ENCODE results near the gene PLXNA2.

DNA sequence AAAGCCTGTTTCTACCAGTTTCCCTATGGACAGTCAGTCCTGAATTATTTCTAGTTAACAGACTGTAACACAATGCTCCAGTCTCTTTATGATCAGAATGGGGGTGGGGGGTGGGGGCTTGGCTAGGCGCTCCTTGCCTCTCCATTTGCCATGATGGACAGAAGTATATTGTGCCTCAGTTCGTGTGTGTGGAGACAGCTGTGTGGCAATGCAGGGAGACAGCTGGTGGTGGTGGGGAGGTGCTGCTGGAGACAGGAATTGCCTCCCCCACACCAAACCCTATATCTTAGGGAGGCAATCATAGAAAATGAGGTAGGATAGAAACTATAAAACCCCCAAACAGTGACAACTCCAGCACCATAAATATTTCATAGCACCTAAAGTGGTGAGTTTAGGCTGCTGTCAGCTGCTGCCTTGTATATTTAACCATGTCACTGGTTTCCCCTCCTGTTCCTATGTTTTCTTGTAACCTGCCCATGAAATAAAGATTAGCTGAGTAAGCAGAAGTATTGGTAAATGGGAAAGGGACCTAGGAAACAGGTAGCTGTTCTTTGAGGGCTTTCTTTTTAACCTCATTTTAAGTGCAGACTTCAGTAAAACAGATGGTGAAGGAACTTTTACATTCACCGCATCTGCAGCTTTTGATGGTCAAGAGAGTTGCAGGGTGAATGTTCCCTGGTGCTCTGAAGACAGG lies 3.4 kb downstream of the PLXNA2 start:
- TF ChIP-seq, protein P1, sequence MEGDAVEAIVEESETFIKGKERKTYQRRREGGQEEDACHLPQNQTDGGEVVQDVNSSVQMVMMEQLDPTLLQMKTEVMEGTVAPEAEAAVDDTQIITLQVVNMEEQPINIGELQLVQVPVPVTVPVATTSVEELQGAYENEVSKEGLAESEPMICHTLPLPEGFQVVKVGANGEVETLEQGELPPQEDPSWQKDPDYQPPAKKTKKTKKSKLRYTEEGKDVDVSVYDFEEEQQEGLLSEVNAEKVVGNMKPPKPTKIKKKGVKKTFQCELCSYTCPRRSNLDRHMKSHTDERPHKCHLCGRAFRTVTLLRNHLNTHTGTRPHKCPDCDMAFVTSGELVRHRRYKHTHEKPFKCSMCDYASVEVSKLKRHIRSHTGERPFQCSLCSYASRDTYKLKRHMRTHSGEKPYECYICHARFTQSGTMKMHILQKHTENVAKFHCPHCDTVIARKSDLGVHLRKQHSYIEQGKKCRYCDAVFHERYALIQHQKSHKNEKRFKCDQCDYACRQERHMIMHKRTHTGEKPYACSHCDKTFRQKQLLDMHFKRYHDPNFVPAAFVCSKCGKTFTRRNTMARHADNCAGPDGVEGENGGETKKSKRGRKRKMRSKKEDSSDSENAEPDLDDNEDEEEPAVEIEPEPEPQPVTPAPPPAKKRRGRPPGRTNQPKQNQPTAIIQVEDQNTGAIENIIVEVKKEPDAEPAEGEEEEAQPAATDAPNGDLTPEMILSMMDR (IDR thresholded peaks at IDR 0.05; ENCODE audit: insufficient read depth, low read depth, low read length): no peak
- no peak for TF ChIP-seq EZH2 (IDR thresholded peaks at IDR 0.05; ENCODE audit: insufficient read depth, low read length)

Measured in astrocyte (in vitro differentiated cells and primary cell).